ENCODE results near the gene MYMX.
"Not testable (repeated sequence)": the region's sequence is repeated elsewhere in the genome, so short reads cannot be mapped to it uniquely, and the experiment has no call there.

GRCh38 chr6:44196351-44196750 is 20.4 kb upstream of the MYMX start:
- not testable (repeated sequence) for TF ChIP-seq EP300 (IDR thresholded peaks at IDR 0.05; ENCODE audit: low read depth); CTCF (IDR thresholded peaks at IDR 0.05); POLR2A (IDR thresholded peaks at IDR 0.05); POLR2AphosphoS5 (IDR thresholded peaks at IDR 0.05)
